Endothelial cell of umbilical vein (primary cell): Measurements from ENCODE around the gene GMCL2. TPM values are rescaled to one million over a fixed set of nuclear protein-coding genes. Genes with fewer than 3 reads are reported as not detected.

ENCODE experiments used
- BruUV-seq: library from RNA; stranded (reverse); fragments of 400-500 nt; replicated peaks from 2 replicates; lab custom pipeline; 2021; lab: Mats Ljungman, UMichigan
- CTCF ChIA-PET: fragments of 300-600, 350-600 bp; sonication (Branson Sonifier 250); formaldehyde crosslinking; loops from one replicate; lab custom pipeline; 2021; ENCODE audit warnings: antibody characterized with exemption, inconsistent platforms; lab: Charles Lee
- POLR2A ChIA-PET: fragments of 300-600, 350-600 bp; sonication (Branson Sonifier 250); formaldehyde crosslinking; loops from one replicate; lab custom pipeline; 2021; ENCODE audit warnings: antibody characterized with exemption, inconsistent platforms; lab: Charles Lee
- DNase-seq: peaks from one replicate; pipeline ENCODE4 v3.0.0-alpha.2; 2011; ENCODE audit warnings: low read depth, low spot score
- FAIRE-seq: peaks from 2 replicates; lab custom pipeline; 2011; peaks lifted over from hg19 to GRCh38; lab: Jason Lieb, UNC
- H2AFZ ChIP-seq: 2 replicates; pipeline ENCODE4 v1.6.0; 2012; ENCODE audit warnings: low read depth, low read length, control low read depth, inconsistent platforms
- H3K27ac ChIP-seq: 2 replicates; pipeline ENCODE4 v1.5.1; 2011; ENCODE audit warnings: low read depth, mild to moderate bottlenecking, control low read depth, low read length, moderate library complexity; ENCODE audit not compliant: insufficient read depth
- H3K27me3 ChIP-seq, 2 experiments: 2 replicates each; pipeline versions ENCODE4 v1.6.0 to v1.6.1; 2011; ENCODE audit warnings: low read length in 2 of 2, mixed read lengths in 1 of 2; ENCODE audit not compliant: control insufficient read depth in 2 of 2, insufficient read depth in 2 of 2
- H3K36me3 ChIP-seq, 2 experiments: 2 replicates in 1 of 2; 3 replicates in 1 of 2; pipeline ENCODE4 v1.5.1; 2011; ENCODE audit warnings: low read length in 2 of 2, mild to moderate bottlenecking in 1 of 2, moderate library complexity in 1 of 2; ENCODE audit not compliant: control insufficient read depth in 2 of 2, insufficient read depth in 2 of 2; ENCODE audit errors: extremely low read depth in 1 of 2
- H3K4me1 ChIP-seq: 3 replicates; pipeline ENCODE4 v1.5.1; 2011; ENCODE audit warnings: mild to moderate bottlenecking, low read length; ENCODE audit not compliant: control insufficient read depth, insufficient read depth; ENCODE audit errors: extremely low read depth
- H3K4me2 ChIP-seq: 2 replicates; pipeline ENCODE4 v1.6.1; 2011; ENCODE audit warnings: low read length, control low read depth, mixed read lengths; ENCODE audit not compliant: insufficient read depth
- H3K4me3 ChIP-seq, 3 experiments: fragments of 200-600 bp in 1 of 3; sonication (generic), shearing (Covaris generic) in 1 of 3; replicated peaks in 1 of 3; 2 replicates each; pipeline ENCODE4 v1.5.1; 2011 to 2016; ENCODE audit warnings: control low read depth in 3 of 3, low read length in 3 of 3, mild to moderate bottlenecking in 2 of 3, inconsistent platforms in 1 of 3, low read depth in 1 of 3, moderate library complexity in 1 of 3; ENCODE audit not compliant: insufficient read depth in 1 of 3
- H3K79me2 ChIP-seq: 2 replicates; pipeline ENCODE4 v1.6.0; 2012; ENCODE audit warnings: low read length, inconsistent platforms; ENCODE audit not compliant: control insufficient read depth, insufficient read depth
- H3K9ac ChIP-seq: replicated peaks from 2 replicates; pipeline ENCODE3; 2011; ENCODE audit warnings: low read length, control low read depth; ENCODE audit not compliant: insufficient read depth; ENCODE audit errors: extremely low read depth
- H3K9me1 ChIP-seq: replicated peaks from 3 replicates; pipeline ENCODE4 v1.6.0; 2011; ENCODE audit warnings: mild to moderate bottlenecking, low read length; ENCODE audit not compliant: control insufficient read depth, insufficient read depth; ENCODE audit errors: extremely low read depth
- H3K9me3 ChIP-seq: replicated peaks from 2 replicates; pipeline ENCODE4 v1.5.1; 2012; ENCODE audit warnings: low read length, inconsistent platforms; ENCODE audit not compliant: control insufficient read depth, insufficient read depth
- H4K20me1 ChIP-seq: replicated peaks from 2 replicates; pipeline ENCODE3; 2011; ENCODE audit warnings: mild to moderate bottlenecking, low read length; ENCODE audit not compliant: control insufficient read depth, insufficient read depth; ENCODE audit errors: extremely low read depth
- CTCF ChIP-seq, 2 donors: IDR thresholded peaks; 1 replicate in 1 of 2; 2 replicates in 1 of 2; pipeline ENCODE4 v1.5.1; 2011; ENCODE audit warnings: low read length in 2 of 2, mild to moderate bottlenecking in 2 of 2, moderate library complexity in 2 of 2, control low read depth in 1 of 2, inconsistent platforms in 1 of 2, low read depth in 1 of 2; ENCODE audit not compliant: insufficient read depth in 1 of 2; ENCODE audit errors: extremely low read depth in 1 of 2
- EZH2 ChIP-seq: IDR thresholded peaks from 2 replicates; pipeline ENCODE4 v1.6.1; 2012; ENCODE audit warnings: borderline replicate concordance, low read depth, mild to moderate bottlenecking, moderate library complexity, low read length, inconsistent platforms; ENCODE audit not compliant: severe bottlenecking
- FOS ChIP-seq: IDR thresholded peaks from 2 replicates; pipeline ENCODE4 v1.6.1; 2011; ENCODE audit warnings: mild to moderate bottlenecking, low read length, moderate library complexity, borderline replicate concordance; ENCODE audit not compliant: insufficient read depth
- GATA2 ChIP-seq: IDR thresholded peaks from 2 replicates; pipeline ENCODE4 v1.7.0; 2011; ENCODE audit warnings: low read depth, mild to moderate bottlenecking, moderate library complexity, mixed read lengths, low read length; ENCODE audit not compliant: insufficient read length, insufficient read depth
- JUN ChIP-seq: IDR thresholded peaks from 2 replicates; pipeline ENCODE4 v1.6.1; 2011; ENCODE audit warnings: borderline replicate concordance, low read depth; ENCODE audit not compliant: insufficient read length, insufficient read depth
- MYC ChIP-seq: IDR thresholded peaks from one replicate; pipeline ENCODE4 v1.6.1; 2011; ENCODE audit warnings: mild to moderate bottlenecking, low read depth, low read length
- POLR2A ChIP-seq: IDR thresholded peaks from 2 replicates; pipeline ENCODE4 v1.6.1; 2012; ENCODE audit warnings: low read depth, mild to moderate bottlenecking, control low read depth, low read length
- POLR2AphosphoS5 ChIP-seq: IDR thresholded peaks from 2 replicates; pipeline ENCODE4 v1.6.1; 2012; ENCODE audit warnings: low read depth, mild to moderate bottlenecking, control low read depth, low read length, moderate library complexity; ENCODE audit not compliant: insufficient read depth
- dilution Hi-C: fragments of 300-500 bp; cut with MboI; formaldehyde crosslinking; loops from one replicate; pipeline ENCODE4 v1.15.0; 2019; ENCODE audit warnings: low sequenced_read_pairs; ENCODE audit not compliant: extremely low pct_ligation_motif_present
- intact Hi-C: fragments of 100-400 bp; cut with micrococcal nuclease; formaldehyde crosslinking; loops from one replicate; pipeline ENCODE4 v1.10.0; 2022
- polyA plus RNA-seq, 4 experiments: library from polyadenylated mRNA; depleted of rRNA in 3 of 4; stranded (reverse) in 3 of 4; unstranded in 1 of 4; fragments of >200 nt; gene quantifications; 2 replicates each; pipeline versions ENCODE4 v1.2.1 to v1.2.3, GENCODE V29; 2011 to 2012; ENCODE audit warnings: missing spikeins in 1 of 4
- total RNA-seq: library from RNA; stranded (reverse); gene quantifications from 2 replicates; pipeline ENCODE4 v1.2.3, GENCODE V29; 2021
- TF ChIP-seq, protein P1 (sequence below): IDR thresholded peaks from 2 replicates; pipeline ENCODE4 v1.6.1; 2011; ENCODE audit not compliant: insufficient read depth, insufficient read length

GMCL2 gene
- total and polyA plus RNA-seq, 2 donors (not counting 3 experiments of a cell fraction or from before 2014, with no cell fraction given), result not detected

- POLR2A ChIA-PET, result interaction anchor here (1.4 kb wide), 1 partner anchor 9 kb away, joined by 3 read pairs; the partner anchor contains the start of gene NHP2
These were observed 24.7 kb downstream of the GMCL2 start for GRCh38 chr5:178162481-178162880.

More at GRCh38 chr5:178162481-178162880, 24.7 kb downstream of the GMCL2 start:
- Histone ChIP-seq H2AFZ (no peak overlapping the region), H3K9me1 (no peaks in the 10 kb centered on the region), H4K20me1 (no peaks in the 10 kb centered on the region), H3K79me2 (no peaks in the 10 kb centered on the region), H3K4me3 (no peak overlapping the region), H3K36me3 (no peaks in the 10 kb centered on the region), H3K9me3 (no peaks in the 10 kb centered on the region), H3K27ac (no peak overlapping the region), H3K4me2 (no peak overlapping the region), H3K9ac (no peak overlapping the region), H3K4me1 (no peaks in the 10 kb centered on the region), H3K27me3 (peaks cover 4% of the 10 kb centered on the region in 2 experiments)
- FAIRE-seq (no peak), DNase-seq (no peak)
- intact Hi-C loops, result no loop called here
- dilution Hi-C loops, result no loop called here
- no TSS peak for BruUV-seq
- TF ChIP-seq JUN (no peak), FOS (no peak), MYC (no peak), GATA2 (no peak), EZH2 (no peak), POLR2AphosphoS5 (no peak), POLR2A (no peak), CTCF (IDR thresholded peaks at IDR 0.05; ENCODE audit: extremely low read depth in 1 of 2, insufficient read depth in 1 of 2, low read depth in 1 of 2, low read length in 2 of 2) (no peak)
- TF ChIP-seq, protein P1, sequence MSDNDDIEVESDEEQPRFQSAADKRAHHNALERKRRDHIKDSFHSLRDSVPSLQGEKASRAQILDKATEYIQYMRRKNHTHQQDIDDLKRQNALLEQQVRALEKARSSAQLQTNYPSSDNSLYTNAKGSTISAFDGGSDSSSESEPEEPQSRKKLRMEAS, result no peak
- CTCF ChIA-PET, result interaction anchor here (0.6 to 3.3 kb wide), 4 partner anchors 9 to 90 kb away, joined by 3 to 104 read pairs (median 6); partner anchors contain the start of gene NHP2
